GM18873 (cell line): ENCODE measurements around the gene TCF23.

Experiments used
- ATAC-seq: cut with Tn5 transposase; IDR thresholded peaks from one replicate; pipeline ENCODE4 v1.9.1; 2021; ENCODE audit warnings: mild to moderate bottlenecking, moderate library complexity, moderate number of reproducible peaks; ENCODE audit not compliant: unreplicated experiment, low FRiP score

The TCF23 gene

GRCh38 chr2:27127883-27128667 lies 20.7 kb upstream of the TCF23 start:
- no peak for ATAC-seq

- no peak for ATAC-seq
Measured at GRCh38 chr2:27128668-27129571, 19.9 kb upstream of the TCF23 start.

GRCh38 chr2:27130396-27130795 lies 18.4 kb upstream of the TCF23 start:
- no peak for ATAC-seq

- no peak for ATAC-seq
Measured at GRCh38 chr2:27131429-27131828, 17.4 kb upstream of the TCF23 start.

GRCh38 chr2:27133195-27133875 lies 15.5 kb upstream of the TCF23 start:
- no peak for ATAC-seq

- ATAC-seq: peak; percentile 62
Measured at GRCh38 chr2:27133905-27134780, 14.7 kb upstream of the TCF23 start, which contains the start of gene PREB. Gene PREB, minus strand, starts transcription at chr2:27134636. Its CDS starts 215 bp downstream, at chr2:27134421.

- ATAC-seq: no peak
Measured at GRCh38 chr2:27134781-27135477, 13.9 kb upstream of the TCF23 start.

- no peak for ATAC-seq
Measured at GRCh38 chr2:27135478-27135955, 13.3 kb upstream of the TCF23 start.

GRCh38 chr2:27136751-27137150 lies 12.1 kb upstream of the TCF23 start:
- no peak for ATAC-seq

- ATAC-seq: no peak
Measured at GRCh38 chr2:27137322-27137935, 11.4 kb upstream of the TCF23 start.

- no peak for ATAC-seq
Measured at GRCh38 chr2:27138111-27138510, 10.7 kb upstream of the TCF23 start.

GRCh38 chr2:27139310-27139709 lies 9.5 kb upstream of the TCF23 start, which contains the start of gene PRR30:
Gene PRR30, minus strand, starts transcription at chr2:27139410. Its CDS starts 1,081 bp downstream, at chr2:27138329.
- no peak for ATAC-seq

GRCh38 chr2:27143285-27143684 lies 5.5 kb upstream of the TCF23 start:
- no peak for ATAC-seq

GRCh38 chr2:27145682-27146081 lies 3.1 kb upstream of the TCF23 start:
- no peak for ATAC-seq

GRCh38 chr2:27147935-27148334 lies 869 bp upstream of the TCF23 start:
- no peak for ATAC-seq

GRCh38 chr2:27149570-27150405 lies 984 bp downstream of the TCF23 start:
- ATAC-seq: no peak

- ATAC-seq: no peak
Measured at GRCh38 chr2:27150639-27151230, 1.9 kb downstream of the TCF23 start.
